Breast epithelium (tissue), 4 donors: ENCODE data around the gene TRIM54. TPM values are rescaled to one million over a fixed set of nuclear protein-coding genes. Genes with fewer than 3 reads are reported as not detected.

Source experiments
- DNase-seq, 2 donors: peaks; one replicate each; pipeline ENCODE4 v3.0.0-alpha.2; 2019; ENCODE audit warnings: low spot score in 2 of 2
- H3K27ac ChIP-seq, 2 donors: fragments of 200-600 bp; sonication (generic) in 1 of 2; one replicate each; pipeline ENCODE4 v1.5.1; 2016 to 2019; ENCODE audit warnings: mild to moderate bottlenecking in 1 of 2
- H3K27me3 ChIP-seq, 2 donors: fragments of 200-600 bp; sonication (generic) in 1 of 2; one replicate each; pipeline versions ENCODE4 v1.5.1 to v1.6.0; 2017 to 2019; ENCODE audit warnings: control low read depth in 1 of 2, mild to moderate bottlenecking in 1 of 2
- H3K36me3 ChIP-seq: fragments of 200-600 bp; one replicate; pipeline ENCODE4 v1.5.1; 2019
- H3K4me1 ChIP-seq, 2 donors: fragments of 200-600 bp; sonication (generic); one replicate each; pipeline ENCODE4 v1.5.1; 2016 to 2019; ENCODE audit warnings: control low read depth in 1 of 2
- H3K4me3 ChIP-seq, 3 donors: fragments of 200-600 bp; sonication (generic); 1 replicate in 2 of 3; 2 replicates in 1 of 3; pipeline ENCODE4 v1.5.1; 2016 to 2019; ENCODE audit warnings: mild to moderate bottlenecking in 3 of 3, moderate library complexity in 2 of 3
- H3K9me3 ChIP-seq, 2 donors: fragments of 200-600 bp; sonication (generic) in 1 of 2; one replicate each; pipeline ENCODE4 v1.5.1; 2016 to 2019; ENCODE audit warnings: control low read depth in 1 of 2
- CTCF ChIP-seq, 3 donors: fragments of 450-650 bp; IDR thresholded peaks; one replicate each; pipeline ENCODE4 v1.5.1; 2016 to 2017; ENCODE audit warnings: antibody characterized with exemption in 3 of 3, mild to moderate bottlenecking in 3 of 3, moderate library complexity in 3 of 3
- POLR2A ChIP-seq: fragments of 450-650 bp; IDR thresholded peaks from one replicate; pipeline ENCODE4 v1.6.1; 2016; ENCODE audit warnings: antibody characterized with exemption, mild to moderate bottlenecking, moderate library complexity
- POLR2AphosphoS5 ChIP-seq, 3 donors: sonication (generic); formaldehyde crosslinking; IDR thresholded peaks; one replicate each; pipeline ENCODE4 v1.6.1; 2017; ENCODE audit warnings: antibody characterized with exemption in 3 of 3
- intact Hi-C: fragments of 100-400 bp; cut with DNase I; formaldehyde crosslinking; loops from one replicate; pipeline ENCODE4 v1.15.1; 2023; ENCODE audit warnings: low total_unique reads
- total RNA-seq, 3 donors: library from RNA; depleted of rRNA; stranded (reverse); fragments of >200 nt; gene quantifications; one replicate each; pipeline ENCODE4 v1.1.0, GENCODE V29; 2016

The TRIM54 gene
- total RNA-seq, 3 donors from 2014 or later: 0.15 to 0.66 TPM; not detected in 1

DNA sequence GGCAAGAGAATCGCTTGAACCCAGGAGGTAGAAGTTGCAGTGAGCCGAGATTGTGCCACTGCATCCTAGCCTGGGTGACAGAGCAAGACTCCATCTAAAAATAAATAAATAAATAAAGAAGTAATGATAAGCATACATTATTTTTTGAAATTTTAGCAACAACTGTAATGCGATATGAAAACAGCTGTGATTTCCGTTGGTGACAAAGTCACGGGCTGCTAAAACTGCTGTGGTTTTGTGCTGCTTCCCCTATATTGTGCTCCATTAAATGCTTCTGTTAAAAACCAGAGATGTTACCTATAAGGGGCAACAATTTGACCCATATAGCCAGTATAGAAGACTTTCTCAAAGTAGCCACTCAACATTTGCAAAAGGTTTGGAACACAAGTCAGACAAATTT, 8.3 kb downstream of the TRIM54 start:
- intact Hi-C loops: no loop called here

DNA sequence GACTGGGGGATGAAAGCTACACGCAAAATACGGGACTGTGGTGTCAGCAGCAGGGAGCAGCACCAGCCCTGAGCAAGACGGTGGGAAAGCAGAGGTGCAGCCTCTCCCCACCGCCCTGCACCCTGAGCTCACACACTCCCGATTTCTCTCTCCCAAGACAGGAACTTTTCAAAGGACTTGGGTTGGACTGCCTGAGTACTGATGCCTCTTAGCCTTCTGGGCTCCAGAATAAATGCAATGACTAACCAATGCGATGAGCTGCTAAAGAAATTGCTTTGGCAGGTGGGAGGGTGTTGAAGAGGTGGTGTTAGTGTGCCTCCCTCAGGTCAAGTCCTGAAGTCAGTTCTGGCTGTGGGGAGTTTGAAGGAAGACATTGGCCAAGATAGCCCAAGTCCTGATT, 9.6 kb downstream of the TRIM54 start:
- intact Hi-C loops: no loop called here
- no peaks in the 10 kb centered on the region for H3K36me3 ChIP-seq
- H3K4me3 ChIP-seq: no peak overlapping the region
- no peaks in the 10 kb centered on the region for H3K9me3 ChIP-seq
- H3K4me1 ChIP-seq: no peaks in the 10 kb centered on the region
- no peaks in the 10 kb centered on the region for H3K27me3 ChIP-seq
- H3K27ac ChIP-seq: no peak overlapping the region
- DNase-seq: no peak
- TF ChIP-seq POLR2A (no peak), CTCF (IDR thresholded peaks at IDR 0.05) (no peak), POLR2AphosphoS5 (IDR thresholded peaks at IDR 0.05) (no peak)

More for the DNA sequence above, 8.3 kb downstream of the TRIM54 start:
- TF ChIP-seq POLR2AphosphoS5 (IDR thresholded peaks at IDR 0.05): no peak
- no peak for TF ChIP-seq CTCF (IDR thresholded peaks at IDR 0.05)
- no peak for TF ChIP-seq POLR2A
- Histone ChIP-seq H3K36me3 (no peaks in the 10 kb centered on the region), H3K27me3 (no peaks in the 10 kb centered on the region), H3K4me3 (no peak overlapping the region), H3K9me3 (no peaks in the 10 kb centered on the region), H3K27ac (no peak overlapping the region), H3K4me1 (no peaks in the 10 kb centered on the region)
- DNase-seq: no peak

- no peaks in the 10 kb centered on the region for H3K27me3 ChIP-seq
- no peaks in the 10 kb centered on the region for H3K9me3 ChIP-seq
- H3K4me1 ChIP-seq: no peaks in the 10 kb centered on the region
- no peak overlapping the region for H3K4me3 ChIP-seq
- no peak for TF ChIP-seq CTCF (IDR thresholded peaks at IDR 0.05)
- no peak for TF ChIP-seq POLR2AphosphoS5 (IDR thresholded peaks at IDR 0.05)
- no peak for TF ChIP-seq POLR2A
- DNase-seq: no peak
- no peak overlapping the region for H3K27ac ChIP-seq
- intact Hi-C loops: no loop called here
- no peaks in the 10 kb centered on the region for H3K36me3 ChIP-seq
Observed at GRCh38 chr2:27294928-27295327, 12.7 kb downstream of the TRIM54 start.

GRCh38 chr2:27296481-27296880, 14.3 kb downstream of the TRIM54 start:
- H3K4me1 ChIP-seq: no peaks in the 10 kb centered on the region
- no peak overlapping the region for H3K4me3 ChIP-seq
- H3K27me3 ChIP-seq: no peaks in the 10 kb centered on the region
- no peaks in the 10 kb centered on the region for H3K36me3 ChIP-seq
- intact Hi-C loops: no loop called here
- TF ChIP-seq POLR2A: no peak
- TF ChIP-seq POLR2AphosphoS5 (IDR thresholded peaks at IDR 0.05): no peak
- no peak for TF ChIP-seq CTCF (IDR thresholded peaks at IDR 0.05)
- DNase-seq: no peak
- no peak overlapping the region for H3K27ac ChIP-seq
- H3K9me3 ChIP-seq: no peaks in the 10 kb centered on the region

- H3K9me3 ChIP-seq: no peaks in the 10 kb centered on the region
- intact Hi-C loops: no loop called here
- no peak overlapping the region for H3K27ac ChIP-seq
- TF ChIP-seq POLR2A: no peak
- no peak for TF ChIP-seq POLR2AphosphoS5 (IDR thresholded peaks at IDR 0.05)
- TF ChIP-seq CTCF (IDR thresholded peaks at IDR 0.05): no peak
- H3K36me3 ChIP-seq: no peaks in the 10 kb centered on the region
- DNase-seq: no peak
- H3K4me3 ChIP-seq: no peak overlapping the region
- no peaks in the 10 kb centered on the region for H3K27me3 ChIP-seq
- no peaks in the 10 kb centered on the region for H3K4me1 ChIP-seq
Observed at GRCh38 chr2:27297195-27297594, 15.0 kb downstream of the TRIM54 start.
